Fibroblast of lung (primary cell): Measurements from ENCODE around the gene ST13. TPM values are rescaled to one million over a fixed set of nuclear protein-coding genes. Genes with fewer than 3 reads are reported as not detected.
"Not testable (repeated sequence)": the region's sequence is repeated elsewhere in the genome, so short reads cannot be mapped to it uniquely, and the experiment has no call there.

Experiments
- DNase-seq, 2 donors: peaks; one replicate each; pipeline versions ENCODE4 v3.0.0 to v3.0.0-alpha.2; 2010; ENCODE audit warnings: low read depth in 2 of 2
- H2AFZ ChIP-seq: 2 replicates; pipeline ENCODE4 v1.5.1; 2012; ENCODE audit warnings: low read length, control low read depth, inconsistent platforms
- H3K27ac ChIP-seq: 2 replicates; pipeline ENCODE4 v1.5.1; 2011; ENCODE audit warnings: low read length, control low read depth; ENCODE audit not compliant: insufficient read depth
- H3K27me3 ChIP-seq: 2 replicates; pipeline ENCODE4 v1.5.1; 2011; ENCODE audit warnings: mild to moderate bottlenecking, low read length; ENCODE audit not compliant: control insufficient read depth, insufficient read depth
- H3K36me3 ChIP-seq: 2 replicates; pipeline ENCODE4 v1.5.1; 2011; ENCODE audit warnings: low read length; ENCODE audit not compliant: control insufficient read depth, insufficient read depth
- H3K4me1 ChIP-seq: 2 replicates; pipeline ENCODE4 v1.5.1; 2011; ENCODE audit warnings: low read length; ENCODE audit not compliant: control insufficient read depth, insufficient read depth; ENCODE audit errors: extremely low read depth
- H3K4me2 ChIP-seq: 2 replicates; pipeline ENCODE4 v1.5.1; 2011; ENCODE audit warnings: low read length, control low read depth; ENCODE audit not compliant: insufficient read depth; ENCODE audit errors: extremely low read depth
- H3K4me3 ChIP-seq, 4 experiments: fragments of 200-600 bp in 1 of 4; sonication (generic) in 1 of 4; replicated peaks in 1 of 4; 2 replicates each; pipeline ENCODE4 v1.5.1; 2011 to 2016; ENCODE audit warnings: low read length in 4 of 4, low read depth in 3 of 4, mild to moderate bottlenecking in 3 of 4, control low read depth in 2 of 4, inconsistent platforms in 1 of 4, mixed read lengths in 1 of 4; ENCODE audit not compliant: insufficient read depth in 1 of 4; ENCODE audit errors: control extremely low read depth in 1 of 4
- H3K79me2 ChIP-seq: 2 replicates; pipeline ENCODE4 v1.5.1; 2012; ENCODE audit warnings: mild to moderate bottlenecking, low read length, inconsistent platforms; ENCODE audit not compliant: control insufficient read depth, insufficient read depth
- H3K9ac ChIP-seq: 2 replicates; pipeline ENCODE4 v1.5.1; 2011; ENCODE audit warnings: mild to moderate bottlenecking, low read length, control low read depth; ENCODE audit not compliant: insufficient read depth
- H3K9me3 ChIP-seq: 2 replicates; pipeline ENCODE4 v1.5.1; 2012; ENCODE audit warnings: low read depth, low read length; ENCODE audit not compliant: control insufficient read depth, insufficient read depth
- H4K20me1 ChIP-seq: 2 replicates; pipeline ENCODE4 v1.5.1; 2011; ENCODE audit warnings: low read length; ENCODE audit not compliant: control insufficient read depth, insufficient read depth; ENCODE audit errors: extremely low read depth
- EZH2 ChIP-seq: IDR thresholded peaks from 2 replicates; pipeline ENCODE4 v1.5.1; 2012; ENCODE audit warnings: low read length, control low read depth, mild to moderate bottlenecking; ENCODE audit errors: missing control alignments
- polyA plus RNA-seq, 2 donors: library from polyadenylated mRNA; depleted of rRNA in 1 of 2; stranded (reverse) in 1 of 2; unstranded in 1 of 2; fragments of >200 nt; gene quantifications; 2 replicates each; pipeline ENCODE4 v1.2.1, GENCODE V29; 2011 to 2012; ENCODE audit warnings: missing spikeins in 1 of 2
- total RNA-seq: library from RNA; depleted of rRNA; stranded (reverse); fragments of >200 nt; gene quantifications from 2 replicates; pipeline ENCODE4 v1.2.1, GENCODE V29; 2014
- TF ChIP-seq, protein P1 (sequence below), 2 donors: IDR thresholded peaks in 1 of 2; conservative IDR thresholded peaks in 1 of 2; 1 replicate in 1 of 2; 2 replicates in 1 of 2; pipeline ENCODE4 v1.5.1; 2011 to 2012; ENCODE audit warnings: low read length in 2 of 2, control low read depth in 1 of 2, inconsistent platforms in 1 of 2, low read depth in 1 of 2, mild to moderate bottlenecking in 1 of 2

ST13 gene
- total and polyA plus RNA-seq, 2 donors (not counting 1 experiment from before 2014, with no cell fraction given) = 239 to 266 TPM

DNA sequence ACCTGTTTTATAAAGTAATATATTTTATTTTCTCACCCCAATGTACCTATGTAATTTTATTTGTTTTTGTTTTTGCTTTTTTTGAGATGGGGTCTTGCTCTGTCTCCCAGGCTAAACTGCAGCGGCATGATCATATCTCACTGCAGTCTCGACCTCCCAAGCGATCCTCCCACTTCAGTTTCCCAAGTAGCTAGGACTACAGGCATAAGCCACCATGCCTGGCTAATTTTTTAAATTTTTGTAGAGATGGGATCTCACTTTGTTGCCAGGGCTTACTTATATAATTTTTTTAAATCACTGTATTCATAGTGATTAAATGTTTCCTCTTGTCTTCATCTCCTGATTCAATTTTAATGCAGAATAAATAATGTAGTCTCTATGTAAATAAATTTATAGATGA is 18.7 kb upstream of the ST13 start:
- no peak for DNase-seq
- no peaks in the 10 kb centered on the region for H3K36me3 ChIP-seq
- H3K27ac ChIP-seq = no peak overlapping the region
- no peaks in the 10 kb centered on the region for H4K20me1 ChIP-seq
- no peaks in the 10 kb centered on the region for H3K79me2 ChIP-seq
- H3K4me2 ChIP-seq = no peak overlapping the region
- no peak overlapping the region for H2AFZ ChIP-seq
- H3K9me3 ChIP-seq = no peaks in the 10 kb centered on the region
- no peak overlapping the region for H3K9ac ChIP-seq
- TF ChIP-seq, protein P1, sequence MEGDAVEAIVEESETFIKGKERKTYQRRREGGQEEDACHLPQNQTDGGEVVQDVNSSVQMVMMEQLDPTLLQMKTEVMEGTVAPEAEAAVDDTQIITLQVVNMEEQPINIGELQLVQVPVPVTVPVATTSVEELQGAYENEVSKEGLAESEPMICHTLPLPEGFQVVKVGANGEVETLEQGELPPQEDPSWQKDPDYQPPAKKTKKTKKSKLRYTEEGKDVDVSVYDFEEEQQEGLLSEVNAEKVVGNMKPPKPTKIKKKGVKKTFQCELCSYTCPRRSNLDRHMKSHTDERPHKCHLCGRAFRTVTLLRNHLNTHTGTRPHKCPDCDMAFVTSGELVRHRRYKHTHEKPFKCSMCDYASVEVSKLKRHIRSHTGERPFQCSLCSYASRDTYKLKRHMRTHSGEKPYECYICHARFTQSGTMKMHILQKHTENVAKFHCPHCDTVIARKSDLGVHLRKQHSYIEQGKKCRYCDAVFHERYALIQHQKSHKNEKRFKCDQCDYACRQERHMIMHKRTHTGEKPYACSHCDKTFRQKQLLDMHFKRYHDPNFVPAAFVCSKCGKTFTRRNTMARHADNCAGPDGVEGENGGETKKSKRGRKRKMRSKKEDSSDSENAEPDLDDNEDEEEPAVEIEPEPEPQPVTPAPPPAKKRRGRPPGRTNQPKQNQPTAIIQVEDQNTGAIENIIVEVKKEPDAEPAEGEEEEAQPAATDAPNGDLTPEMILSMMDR (conservative IDR thresholded peaks at IDR 0.05 in 1 of 2, IDR thresholded peaks at IDR 0.05 in 1 of 2; ENCODE audit: low read depth in 1 of 2, low read length in 2 of 2) = no peak
- no peak for TF ChIP-seq EZH2
- no peaks in the 10 kb centered on the region for H3K4me1 ChIP-seq
- no peak overlapping the region for H3K4me3 ChIP-seq
- no peaks in the 10 kb centered on the region for H3K27me3 ChIP-seq

DNA sequence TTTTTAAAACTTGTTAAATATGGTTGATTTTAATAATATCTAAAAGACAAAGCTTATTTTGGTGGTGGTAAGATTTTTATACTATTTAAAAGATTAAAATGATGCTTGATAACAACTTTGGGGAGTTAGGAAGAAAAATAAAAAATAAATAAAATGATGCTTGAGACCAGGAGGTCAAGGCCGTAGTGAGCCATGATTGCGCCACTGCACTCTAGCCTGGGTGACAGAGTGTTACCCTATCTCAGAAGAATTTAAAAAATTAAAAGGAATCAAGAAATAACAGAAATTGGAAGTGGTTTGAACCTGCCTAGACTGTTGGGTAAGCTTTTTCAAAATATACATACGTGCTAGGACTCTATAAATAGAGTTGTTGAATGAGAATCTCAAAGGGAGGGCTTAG is 17.6 kb upstream of the ST13 start:
- no peak overlapping the region for H3K27ac ChIP-seq
- H2AFZ ChIP-seq = no peak overlapping the region
- no peaks in the 10 kb centered on the region for H3K9me3 ChIP-seq
- peaks cover under 1% of the 10 kb centered on the region for H3K36me3 ChIP-seq
- no peak overlapping the region for H3K4me3 ChIP-seq
- H4K20me1 ChIP-seq = no peaks in the 10 kb centered on the region
- no peaks in the 10 kb centered on the region for H3K4me1 ChIP-seq
- no peaks in the 10 kb centered on the region for H3K27me3 ChIP-seq
- H3K4me2 ChIP-seq = no peak overlapping the region
- no peak for DNase-seq
- H3K79me2 ChIP-seq = no peaks in the 10 kb centered on the region
- TF ChIP-seq, protein P1 (conservative IDR thresholded peaks at IDR 0.05 in 1 of 2, IDR thresholded peaks at IDR 0.05 in 1 of 2; ENCODE audit: low read depth in 1 of 2, low read length in 2 of 2) = no peak
- no peak for TF ChIP-seq EZH2
- H3K9ac ChIP-seq = no peak overlapping the region

DNA sequence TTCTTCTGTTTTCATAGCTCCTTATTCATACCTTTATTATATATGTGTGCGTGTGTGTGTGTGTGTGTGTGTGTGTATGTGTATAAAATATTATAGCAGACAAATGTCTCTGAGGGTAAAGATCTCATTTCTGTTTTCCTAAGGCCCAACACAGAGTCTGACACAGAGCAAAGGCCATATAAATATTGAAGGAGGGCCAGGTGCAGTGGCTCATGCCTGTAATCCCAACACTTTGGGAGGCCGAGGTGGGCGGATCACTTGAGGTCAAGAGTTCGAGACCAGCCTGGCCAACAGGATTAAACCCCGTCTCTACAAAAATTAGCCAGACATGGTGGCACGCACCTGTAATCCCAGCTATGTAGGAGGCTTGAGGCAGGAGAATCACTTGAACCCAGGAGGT is 11.9 kb upstream of the ST13 start:
- H3K27me3 ChIP-seq, H3K27ac ChIP-seq, H3K4me1 ChIP-seq, H3K4me3 ChIP-seq, H3K36me3 ChIP-seq, H2AFZ ChIP-seq, H3K4me2 ChIP-seq, H3K9me3 ChIP-seq, H3K79me2 ChIP-seq, DNase-seq, H3K9ac ChIP-seq, H4K20me1 ChIP-seq: not testable (repeated sequence)

DNA sequence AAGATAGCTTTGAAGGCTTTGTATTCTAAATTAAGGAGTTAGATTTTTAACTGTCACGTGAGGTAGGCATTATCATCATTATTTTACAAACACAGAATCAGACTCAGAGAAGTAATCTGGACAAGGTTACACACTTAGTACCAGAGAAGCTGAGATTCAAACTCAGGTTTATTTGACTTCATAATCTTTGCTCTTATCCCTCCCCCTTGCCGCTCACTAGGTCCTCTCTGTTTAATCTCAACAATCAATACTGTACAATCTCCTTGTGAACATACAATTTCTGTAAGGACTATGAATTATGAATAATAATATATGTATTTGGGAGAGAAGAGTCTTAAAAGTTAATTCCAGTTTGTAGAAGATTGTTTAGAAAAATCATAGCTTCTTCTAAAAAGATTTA is 10.7 kb upstream of the ST13 start:
- no peak for TF ChIP-seq EZH2
- TF ChIP-seq, protein P1 (conservative IDR thresholded peaks at IDR 0.05 in 1 of 2, IDR thresholded peaks at IDR 0.05 in 1 of 2; ENCODE audit: low read depth in 1 of 2, low read length in 2 of 2) = no peak
- Histone ChIP-seq H2AFZ (no peak overlapping the region), H3K27ac (no peak overlapping the region), H3K4me1 (peaks cover 2% of the 10 kb centered on the region), H4K20me1 (no peaks in the 10 kb centered on the region), H3K27me3 (no peaks in the 10 kb centered on the region), H3K4me3 (no peak overlapping the region), H3K9me3 (no peaks in the 10 kb centered on the region), H3K36me3 (peaks cover 2% of the 10 kb centered on the region), H3K79me2 (peaks cover 7% of the 10 kb centered on the region), H3K9ac (no peak overlapping the region), H3K4me2 (no peak overlapping the region)
- no peak for DNase-seq
